Neural progenitor cell (in vitro differentiated cells): Measurements from ENCODE around the gene FOXL2NB.

ENCODE experiments used
- CTCF ChIP-seq: fragments of 200-600 bp; sonication (generic); IDR thresholded peaks from 2 replicates; pipeline ENCODE4 v1.5.1; 2017; ENCODE audit warnings: antibody characterized with exemption, mild to moderate bottlenecking
- EZH2 ChIP-seq: fragments of 200-600 bp; sonication (generic); IDR thresholded peaks from 2 replicates; pipeline ENCODE4 v1.6.1; 2017; ENCODE audit warnings: antibody characterized with exemption, mild to moderate bottlenecking, moderate library complexity
- EZH2phosphoT487 ChIP-seq: fragments of 200-600 bp; sonication (generic); IDR thresholded peaks from 2 replicates; pipeline ENCODE4 v1.6.1; 2017; ENCODE audit warnings: antibody characterized with exemption

GRCh38 chr3:138923531-138923994, 23.5 kb upstream of the FOXL2NB start:
- TF ChIP-seq CTCF (peak; percentile 97), EZH2phosphoT487 (no peak), EZH2 (no peak)
